Kidney epithelial cell (primary cell): Measurements from ENCODE around the gene WIPF1. TPM values are rescaled to one million over a fixed set of nuclear protein-coding genes. Genes with fewer than 3 reads are reported as not detected.

Experiments used
- DNase-seq: peaks from one replicate; pipeline ENCODE4 v3.0.0-alpha.2; 2010; ENCODE audit warnings: low read depth
- H3K27me3 ChIP-seq: 2 replicates; pipeline ENCODE4 v1.6.0; 2011; ENCODE audit warnings: low read length; ENCODE audit not compliant: control insufficient read depth, insufficient read depth
- H3K36me3 ChIP-seq: 2 replicates; pipeline ENCODE4 v1.5.1; 2011; ENCODE audit warnings: low read length; ENCODE audit not compliant: control insufficient read depth, insufficient read depth
- H3K4me3 ChIP-seq: 2 replicates; pipeline ENCODE4 v1.5.1; 2011; ENCODE audit warnings: low read depth, mild to moderate bottlenecking, control low read depth, low read length
- total RNA-seq: library from RNA; depleted of rRNA; stranded (reverse); fragments of >200 nt; gene quantifications from 2 replicates; pipeline ENCODE4 v1.2.3, GENCODE V29; 2015
- TF ChIP-seq, protein P1 (sequence below): IDR thresholded peaks from 2 replicates; pipeline ENCODE4 v1.5.1; 2011; ENCODE audit warnings: mild to moderate bottlenecking, moderate library complexity, low read length, control low read depth, inconsistent platforms; ENCODE audit not compliant: insufficient read depth, poor library complexity, severe bottlenecking

Gene WIPF1
- total RNA-seq, 1 donor from 2014 or later: 9.5 TPM

DNA sequence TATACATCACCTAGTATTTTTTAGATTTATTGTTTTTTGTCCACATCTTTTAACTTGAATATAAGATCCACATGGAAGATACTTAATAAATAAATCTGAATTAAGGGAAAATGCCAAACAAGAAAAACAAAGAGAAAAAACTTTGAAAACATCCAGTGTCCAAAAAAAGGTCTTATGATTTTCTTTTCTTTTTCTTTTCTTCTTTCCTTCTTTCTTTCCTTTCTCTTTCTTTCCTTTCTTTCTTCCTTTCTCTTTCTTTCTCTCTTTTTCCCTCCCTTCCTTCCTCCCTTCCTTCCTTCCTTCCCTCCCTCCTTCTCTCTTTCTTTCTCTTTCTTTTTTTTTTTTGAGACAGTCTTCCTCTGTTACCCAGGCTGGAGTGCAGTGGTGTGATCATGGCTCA lies 29.6 kb upstream of the WIPF1 start:
- Histone ChIP-seq H3K27me3 (no peaks in the 10 kb centered on the region), H3K36me3 (no peaks in the 10 kb centered on the region), H3K4me3 (no peak overlapping the region)
- DNase-seq: no peak
- TF ChIP-seq, protein P1, sequence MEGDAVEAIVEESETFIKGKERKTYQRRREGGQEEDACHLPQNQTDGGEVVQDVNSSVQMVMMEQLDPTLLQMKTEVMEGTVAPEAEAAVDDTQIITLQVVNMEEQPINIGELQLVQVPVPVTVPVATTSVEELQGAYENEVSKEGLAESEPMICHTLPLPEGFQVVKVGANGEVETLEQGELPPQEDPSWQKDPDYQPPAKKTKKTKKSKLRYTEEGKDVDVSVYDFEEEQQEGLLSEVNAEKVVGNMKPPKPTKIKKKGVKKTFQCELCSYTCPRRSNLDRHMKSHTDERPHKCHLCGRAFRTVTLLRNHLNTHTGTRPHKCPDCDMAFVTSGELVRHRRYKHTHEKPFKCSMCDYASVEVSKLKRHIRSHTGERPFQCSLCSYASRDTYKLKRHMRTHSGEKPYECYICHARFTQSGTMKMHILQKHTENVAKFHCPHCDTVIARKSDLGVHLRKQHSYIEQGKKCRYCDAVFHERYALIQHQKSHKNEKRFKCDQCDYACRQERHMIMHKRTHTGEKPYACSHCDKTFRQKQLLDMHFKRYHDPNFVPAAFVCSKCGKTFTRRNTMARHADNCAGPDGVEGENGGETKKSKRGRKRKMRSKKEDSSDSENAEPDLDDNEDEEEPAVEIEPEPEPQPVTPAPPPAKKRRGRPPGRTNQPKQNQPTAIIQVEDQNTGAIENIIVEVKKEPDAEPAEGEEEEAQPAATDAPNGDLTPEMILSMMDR: no peak

DNA sequence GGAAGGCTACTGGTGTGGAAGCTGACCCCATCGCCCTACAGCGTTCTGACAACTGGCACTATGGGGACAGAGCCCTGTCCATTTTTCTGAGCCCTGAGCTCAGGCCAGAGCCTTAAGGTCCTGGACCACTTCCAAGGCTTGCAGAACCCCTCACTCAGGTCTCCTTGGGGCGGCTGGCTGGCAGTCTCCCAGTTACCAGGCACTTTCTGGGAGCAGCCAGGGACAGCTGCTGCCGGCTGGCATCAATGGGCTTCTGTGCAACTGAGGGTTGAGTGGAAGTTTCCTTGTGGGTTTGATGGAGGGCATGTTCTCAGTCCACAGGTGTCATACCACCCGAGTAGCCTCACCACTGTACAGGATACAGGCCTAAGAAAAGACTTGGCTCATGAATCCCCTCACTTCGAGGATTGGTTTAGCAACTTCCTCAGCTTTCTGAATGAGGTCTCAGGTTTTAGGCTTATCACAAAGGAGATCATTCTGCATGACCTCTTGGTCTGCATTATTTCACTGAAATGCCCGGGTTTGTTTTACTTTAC lies 27.4 kb upstream of the WIPF1 start:
- TF ChIP-seq, protein P1: no peak
- H3K4me3 ChIP-seq: no peak overlapping the region
- no peaks in the 10 kb centered on the region for H3K36me3 ChIP-seq
- no peaks in the 10 kb centered on the region for H3K27me3 ChIP-seq
- no peak for DNase-seq

DNA sequence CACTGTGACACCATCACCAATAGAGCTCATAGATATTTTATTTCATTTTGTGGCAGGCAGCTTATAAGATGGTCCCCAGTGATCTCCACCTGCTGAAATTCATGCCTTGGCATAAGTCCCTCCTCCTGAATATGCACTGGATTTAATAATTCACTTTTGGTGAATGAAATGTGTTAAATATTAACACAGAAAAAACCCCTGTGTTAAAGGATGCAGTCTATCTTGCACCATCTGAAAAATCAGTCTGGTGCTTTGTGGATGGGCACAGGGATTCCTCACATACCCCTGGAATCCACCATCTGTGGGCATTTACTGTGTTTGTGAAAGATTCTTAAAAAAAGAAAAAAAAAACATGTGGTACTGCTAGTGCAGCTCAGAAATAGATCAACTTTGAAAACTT lies 26.1 kb upstream of the WIPF1 start:
- no peaks in the 10 kb centered on the region for H3K36me3 ChIP-seq
- no peak for DNase-seq
- no peak overlapping the region for H3K4me3 ChIP-seq
- TF ChIP-seq, protein P1: no peak
- H3K27me3 ChIP-seq: no peaks in the 10 kb centered on the region

DNA sequence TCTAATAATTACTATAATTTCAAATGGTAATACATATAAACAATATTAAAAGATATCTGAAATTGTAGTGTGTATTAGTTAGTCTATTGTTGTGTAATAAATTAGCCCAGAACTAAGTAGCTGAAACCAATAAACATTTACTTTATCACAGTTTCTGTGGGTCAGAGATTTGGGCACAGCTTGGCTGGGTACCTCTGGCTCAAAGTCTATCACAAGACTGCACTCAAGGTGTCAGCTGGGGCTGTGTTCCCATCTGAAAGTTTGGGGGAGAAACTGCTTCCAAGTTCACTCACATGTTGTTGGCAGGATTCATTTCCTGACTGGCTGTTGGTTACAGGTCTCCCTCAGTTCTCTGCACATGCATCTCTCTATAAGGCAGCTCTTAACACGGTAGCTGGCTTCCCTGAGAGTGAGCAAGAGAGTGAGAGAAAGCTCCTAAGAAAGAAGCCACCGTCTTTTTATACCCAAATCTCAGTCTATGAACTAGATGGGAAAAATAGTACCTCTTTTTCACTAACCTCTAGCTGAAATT lies 25.6 kb upstream of the WIPF1 start:
- H3K36me3 ChIP-seq: no peaks in the 10 kb centered on the region
- no peak for DNase-seq
- H3K27me3 ChIP-seq: no peaks in the 10 kb centered on the region
- H3K4me3 ChIP-seq: no peak overlapping the region
- TF ChIP-seq, protein P1: no peak

DNA sequence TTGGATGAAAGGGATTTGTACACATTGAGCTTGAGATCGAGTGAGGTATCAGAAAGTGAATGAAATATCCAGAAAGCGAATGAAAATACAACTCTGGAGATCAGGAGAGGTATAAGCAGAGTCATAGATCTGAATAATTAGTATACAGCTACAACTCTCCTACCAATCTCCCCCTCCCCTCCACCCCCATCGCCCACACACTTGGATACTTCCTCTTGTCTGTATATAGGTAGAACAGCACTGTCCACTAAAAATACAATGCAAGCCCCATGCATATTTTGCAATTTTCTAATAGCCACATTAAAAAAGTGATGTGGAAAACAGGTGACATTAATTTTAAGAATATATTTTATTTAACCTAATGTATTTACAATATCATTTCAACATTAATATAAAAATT lies 23.7 kb upstream of the WIPF1 start:
- DNase-seq: no peak
- TF ChIP-seq, protein P1: no peak
- Histone ChIP-seq H3K36me3 (no peaks in the 10 kb centered on the region), H3K4me3 (no peak overlapping the region), H3K27me3 (no peaks in the 10 kb centered on the region)

DNA sequence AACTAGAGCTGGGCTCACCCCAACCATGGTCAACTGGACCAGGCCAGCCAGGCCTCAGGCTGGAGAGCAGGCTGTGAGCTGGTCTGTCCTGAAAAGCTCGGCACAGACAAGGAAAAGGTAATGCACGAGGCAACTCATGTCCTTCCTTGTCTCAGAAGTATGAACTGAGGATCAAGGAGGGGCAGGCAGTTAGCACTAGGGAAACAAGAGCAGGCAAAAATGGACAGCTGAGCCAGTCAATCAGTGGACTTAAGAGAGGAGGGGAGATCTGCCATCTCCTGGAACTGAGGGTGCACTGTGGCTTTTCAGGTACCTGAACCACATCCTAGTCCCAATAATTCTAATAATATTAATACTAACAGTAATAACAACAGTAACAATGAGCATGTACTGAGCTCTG lies 20.6 kb upstream of the WIPF1 start:
- TF ChIP-seq, protein P1: no peak
- Histone ChIP-seq H3K36me3 (no peaks in the 10 kb centered on the region), H3K4me3 (no peak overlapping the region), H3K27me3 (no peaks in the 10 kb centered on the region)
- DNase-seq: no peak
